Activated naive CD8-positive, alpha-beta T cell treated with anti-CD3 and anti-CD28 coated beads, Interleukin-2, amount 50 U/mL, for 16 hours (primary cell): Measurements from ENCODE around the gene LIPC.

Experiments used
- DNase-seq: peaks from one replicate; pipeline ENCODE4 v3.0.0-alpha.2; 2020; ENCODE audit warnings: low read depth, low spot score

LIPC gene

DNA sequence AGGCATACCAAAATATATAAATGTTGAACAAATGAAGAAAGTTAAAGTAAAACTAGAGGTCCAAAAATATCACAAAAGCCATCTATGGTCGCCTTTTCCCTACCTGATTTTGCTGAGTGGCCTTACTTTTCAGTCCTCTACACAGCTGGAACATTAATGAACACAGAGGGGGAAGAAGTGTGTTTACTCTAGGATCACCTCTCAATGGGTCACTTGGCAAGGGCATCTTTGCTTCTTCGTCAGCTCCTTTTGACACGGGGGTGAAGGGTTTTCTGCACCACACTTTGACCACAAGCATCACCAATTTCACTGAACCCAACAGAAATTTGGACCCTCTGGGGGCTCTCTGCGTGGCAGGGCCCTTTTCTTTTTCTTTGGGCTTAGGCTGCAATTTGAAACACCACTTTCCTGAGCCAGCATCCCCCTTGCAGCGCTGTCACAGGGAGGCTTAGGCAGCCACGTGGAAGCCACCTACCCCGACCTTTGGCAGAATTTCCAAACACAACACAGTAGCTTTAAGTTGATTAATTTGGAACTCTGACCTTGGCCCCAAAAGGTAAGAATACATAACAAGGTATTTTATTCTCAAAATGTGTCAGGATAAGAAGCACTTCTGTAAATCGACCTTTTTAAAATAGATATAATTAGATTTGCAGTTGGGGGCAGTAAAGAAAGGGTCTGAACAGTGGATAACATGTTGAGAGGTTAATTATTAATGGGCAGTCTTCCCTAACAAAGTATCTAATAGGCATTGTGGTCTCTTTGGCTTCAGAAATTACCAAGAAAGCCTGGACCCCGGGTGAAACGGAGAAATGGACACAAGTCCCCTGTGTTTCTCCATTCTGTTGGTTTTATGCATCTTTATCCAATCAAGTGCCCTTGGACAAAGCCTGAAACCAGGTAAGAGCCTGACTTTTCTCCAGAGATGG, at the start of gene LIPC:
LIPC (plus strand) TSS at position 771 of the 929 bp plus-strand sequence; CDS start at position 813, 42 bp downstream.
- no peak for DNase-seq

DNA sequence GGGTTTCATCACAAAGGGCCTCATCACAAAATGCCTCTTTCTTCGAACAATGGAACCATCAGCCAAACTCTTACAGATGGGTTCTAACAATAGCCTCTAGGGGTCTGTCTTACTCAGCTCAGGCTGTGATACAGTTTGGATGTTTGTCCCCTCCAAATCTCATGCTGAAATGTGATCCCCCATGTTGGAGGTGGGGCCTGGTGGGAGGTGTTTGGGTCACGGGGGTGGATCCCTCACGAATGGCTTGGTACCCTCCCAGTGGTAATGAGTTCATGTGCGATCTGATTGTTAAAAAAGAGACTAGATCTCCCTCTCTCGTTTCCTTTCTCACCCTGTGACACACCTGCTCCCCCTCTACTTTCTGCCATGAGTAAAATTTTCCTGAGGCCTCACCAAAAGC, 47.9 kb upstream of the LIPC start:
- DNase-seq, result peak; percentile 7

GRCh38 chr15:58384667-58385066, 47.1 kb upstream of the LIPC start:
- no peak for DNase-seq

DNA sequence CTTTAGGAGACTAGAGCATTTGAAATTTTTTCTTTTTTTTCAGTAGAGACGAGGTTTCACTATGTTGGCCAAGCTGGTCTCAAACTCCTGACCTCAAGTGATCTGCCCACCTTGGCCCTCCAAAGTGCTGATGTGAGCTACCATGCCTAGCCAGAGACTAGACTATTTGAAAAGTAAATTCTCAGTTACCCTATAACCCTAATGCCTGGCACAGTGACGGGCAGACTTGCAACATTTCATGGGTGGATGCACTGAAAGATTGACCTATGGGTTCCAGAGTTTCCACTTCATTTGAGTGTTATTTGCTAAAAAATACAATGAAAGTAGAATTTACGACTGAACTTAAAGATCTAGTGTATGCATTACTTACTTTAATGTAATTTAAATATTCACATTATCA, 45.7 kb upstream of the LIPC start:
- no peak for DNase-seq

- no peak for DNase-seq
These were observed 45.1 kb upstream of the LIPC start for GRCh38 chr15:58386641-58387040.

DNA sequence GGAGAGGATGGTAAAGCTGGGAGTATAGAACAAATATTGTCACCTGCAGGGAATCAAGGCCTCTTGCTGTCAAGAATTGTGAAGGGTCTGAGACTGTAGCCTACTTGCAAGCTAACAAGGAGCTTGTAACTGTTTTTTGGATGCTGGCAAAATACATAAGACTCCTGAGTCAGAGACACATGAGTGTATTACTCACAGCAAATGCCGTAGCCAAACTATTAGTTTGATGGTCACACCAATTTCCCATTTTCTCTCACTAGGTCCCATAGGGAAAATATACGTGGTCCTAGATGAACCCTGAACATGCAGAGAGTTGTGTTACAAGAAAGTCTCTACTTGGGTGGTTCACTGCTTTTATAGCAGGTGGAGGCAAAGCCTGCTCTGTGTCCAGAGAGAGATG, 44.7 kb upstream of the LIPC start:
- no peak for DNase-seq

- no peak for DNase-seq
These were observed 43.6 kb upstream of the LIPC start for GRCh38 chr15:58388211-58388610.

GRCh38 chr15:58390118-58390517, 41.7 kb upstream of the LIPC start:
- DNase-seq, result no peak

- no peak for DNase-seq
These were observed 41.1 kb upstream of the LIPC start for GRCh38 chr15:58390655-58391054.

DNA sequence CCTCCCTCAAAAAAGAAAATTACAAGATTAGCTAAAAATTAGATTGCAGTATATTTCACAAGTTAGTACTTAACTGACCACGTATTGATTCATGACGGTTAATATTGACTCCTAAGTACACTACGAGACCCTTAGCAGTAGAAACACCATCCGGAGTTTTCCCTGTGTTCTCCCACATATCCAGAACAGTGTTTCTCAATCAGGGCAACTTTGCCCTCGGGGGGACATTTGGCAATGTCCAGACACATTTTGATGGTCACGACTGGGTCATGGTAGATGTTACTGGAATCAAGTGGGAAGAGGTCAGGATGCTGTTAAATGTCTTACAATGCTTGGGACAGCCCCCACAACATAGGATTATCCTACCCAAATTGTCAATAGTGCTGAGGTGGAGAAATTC, 40.7 kb upstream of the LIPC start:
- DNase-seq, result no peak

DNA sequence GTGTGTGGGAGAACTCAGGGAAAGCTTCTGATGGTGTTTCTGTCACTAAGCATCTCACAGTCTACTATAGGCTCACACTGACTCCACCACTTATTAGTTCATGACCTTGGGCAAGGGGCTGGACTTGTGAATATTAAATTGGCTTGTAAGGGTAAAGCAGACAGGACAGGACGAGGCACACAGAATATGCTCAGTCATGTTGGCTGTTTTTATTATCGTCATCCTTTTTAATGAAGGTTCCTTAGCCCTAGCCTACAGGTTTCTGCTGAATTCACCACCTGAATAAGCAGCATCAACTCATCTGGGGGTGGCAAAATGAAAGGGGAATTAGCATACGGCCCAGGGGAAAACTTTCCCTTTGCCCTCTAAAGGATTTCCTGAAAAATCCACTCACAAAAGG, 39.6 kb upstream of the LIPC start:
- DNase-seq, result no peak

- DNase-seq, result no peak
These were observed 39.1 kb upstream of the LIPC start for GRCh38 chr15:58392611-58393161.

- no peak for DNase-seq
These were observed 38.5 kb upstream of the LIPC start for GRCh38 chr15:58393241-58393662.

DNA sequence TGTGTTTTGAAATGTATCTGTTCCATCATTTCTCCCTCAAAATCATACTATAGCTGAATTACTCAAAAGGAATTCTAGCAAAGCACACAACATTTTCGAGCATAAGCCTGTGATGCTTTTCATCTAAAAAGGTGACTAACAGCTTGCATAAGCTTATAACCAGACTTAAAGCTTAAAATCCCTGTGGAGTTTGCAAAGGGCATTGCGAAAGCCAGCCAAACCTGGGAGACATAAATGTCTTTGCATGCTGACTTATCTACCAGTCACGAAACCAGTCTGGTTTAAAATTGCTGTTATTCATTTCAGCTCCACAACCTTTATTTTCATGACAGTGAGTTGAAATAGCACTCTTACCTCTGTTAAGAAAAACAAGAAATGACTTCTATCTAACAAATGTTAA, 35.6 kb upstream of the LIPC start:
- DNase-seq, result no peak

GRCh38 chr15:58398071-58398470, 33.7 kb upstream of the LIPC start:
- DNase-seq, result no peak

DNA sequence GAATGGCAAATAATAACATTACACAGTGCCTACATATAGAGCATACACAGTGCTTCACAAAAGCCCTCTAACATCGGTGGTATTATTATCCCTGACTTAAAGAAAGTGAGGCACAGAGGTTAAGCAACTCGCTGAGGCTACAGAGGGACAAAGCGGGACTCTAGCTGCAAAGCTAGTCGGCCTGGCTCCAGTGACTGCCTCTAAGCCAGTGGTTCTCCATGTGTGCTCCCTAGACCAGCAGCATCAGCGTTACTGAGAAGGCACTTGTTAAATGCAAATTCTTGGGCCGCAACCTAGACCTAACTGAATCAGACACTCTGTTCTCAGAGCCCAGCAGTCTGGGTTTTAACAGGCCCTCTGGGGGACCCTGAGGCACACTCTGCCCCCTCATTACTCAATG, 33.1 kb upstream of the LIPC start:
- no peak for DNase-seq

GRCh38 chr15:58399739-58400138, 32.1 kb upstream of the LIPC start:
- DNase-seq, result no peak

DNA sequence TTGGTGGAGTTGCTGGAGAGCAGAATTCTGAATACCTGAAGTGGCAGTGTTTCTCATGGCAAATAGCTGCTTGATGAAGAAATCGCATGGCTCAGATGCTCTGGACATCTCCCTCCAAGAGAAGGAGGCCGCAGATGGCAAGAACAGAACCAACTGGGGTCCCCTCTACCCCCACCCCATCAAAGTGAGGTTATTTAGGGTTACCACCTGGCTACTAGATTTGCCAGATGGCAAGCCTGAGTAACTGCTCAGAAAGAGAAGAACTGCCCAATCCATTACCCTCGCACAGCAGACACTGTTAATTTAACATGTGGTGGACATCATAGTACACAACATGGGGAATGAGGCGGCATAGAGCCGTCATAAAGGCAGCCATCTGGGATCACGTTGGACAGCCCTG, 30.5 kb upstream of the LIPC start:
- DNase-seq, result no peak

GRCh38 chr15:58401991-58402649, 29.7 kb upstream of the LIPC start:
- DNase-seq, result no peak

- no peak for DNase-seq
These were observed 28.2 kb upstream of the LIPC start for GRCh38 chr15:58403581-58403980.

- no peak for DNase-seq
These were observed 27.8 kb upstream of the LIPC start for GRCh38 chr15:58404020-58404419.

DNA sequence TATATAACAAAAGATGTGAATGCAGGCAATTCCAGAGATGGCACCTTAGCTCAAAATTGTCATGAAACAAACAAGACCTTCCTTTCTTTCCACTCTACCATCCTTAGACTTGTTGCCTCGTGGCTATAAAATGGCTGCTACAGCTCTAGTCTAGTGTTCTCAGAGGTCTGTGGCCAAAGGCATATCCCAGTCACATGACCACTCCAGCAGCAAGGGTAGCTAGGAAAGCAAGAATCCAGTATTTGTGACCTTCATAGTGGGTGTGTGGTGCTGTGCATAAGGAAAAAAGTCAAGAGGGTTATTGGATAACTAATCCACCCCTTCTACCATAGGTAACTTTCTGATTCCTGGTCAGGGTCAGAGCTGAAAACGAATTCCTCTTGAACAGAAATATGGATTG, 27.1 kb upstream of the LIPC start:
- DNase-seq, result no peak

DNA sequence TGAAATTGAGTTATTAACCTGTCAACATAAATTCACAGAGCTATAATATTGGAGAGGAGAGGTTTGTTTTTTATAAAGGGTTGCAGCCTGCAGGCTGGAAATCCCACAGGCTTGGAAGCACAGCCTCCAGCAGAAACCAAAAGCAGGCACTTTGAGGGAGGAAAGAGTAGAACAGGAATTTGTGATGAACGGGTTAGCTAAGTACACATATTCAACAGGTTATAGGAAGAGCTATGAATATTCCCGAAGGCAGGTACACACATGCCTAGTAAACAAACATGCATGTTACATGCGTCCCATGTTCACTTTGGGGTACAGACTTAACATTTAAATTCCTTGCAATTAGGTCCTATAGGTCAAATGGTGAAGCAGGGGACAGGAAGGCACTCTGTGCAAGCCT, 25.9 kb upstream of the LIPC start:
- no peak for DNase-seq
